DND-41 (cell line): ENCODE data around the gene INMT.

Source experiments
- EZH2 ChIP-seq: IDR thresholded peaks from 3 replicates; pipeline ENCODE4 v1.6.1; 2012; ENCODE audit warnings: borderline replicate concordance, low read depth, mild to moderate bottlenecking, moderate library complexity, low read length, inconsistent platforms; ENCODE audit not compliant: severe bottlenecking
- TF ChIP-seq, protein P1 (sequence below): IDR thresholded peaks from 2 replicates; pipeline ENCODE4 v1.5.1; 2012; ENCODE audit warnings: borderline replicate concordance, low read length, moderate library complexity, mild to moderate bottlenecking; ENCODE audit not compliant: poor library complexity, severe bottlenecking; ENCODE audit errors: extremely low read depth

DNA sequence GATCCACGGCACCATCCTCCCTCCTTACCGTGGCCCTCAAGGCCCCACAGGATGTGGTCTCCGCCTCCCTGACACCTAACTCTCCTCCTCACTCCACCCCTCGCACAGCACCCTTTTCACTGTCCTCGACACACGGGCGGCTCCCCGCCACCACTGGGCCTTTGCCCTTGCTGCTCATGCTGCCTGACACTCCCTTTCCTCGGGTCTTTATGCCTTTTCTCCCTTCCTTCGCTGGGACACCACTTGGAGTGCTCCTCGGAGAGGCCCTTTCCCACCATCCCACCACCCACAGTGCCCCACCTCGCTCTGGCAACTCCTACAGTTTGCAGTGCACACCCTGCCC is 7.9 kb upstream of the INMT start:
- TF ChIP-seq, protein P1, sequence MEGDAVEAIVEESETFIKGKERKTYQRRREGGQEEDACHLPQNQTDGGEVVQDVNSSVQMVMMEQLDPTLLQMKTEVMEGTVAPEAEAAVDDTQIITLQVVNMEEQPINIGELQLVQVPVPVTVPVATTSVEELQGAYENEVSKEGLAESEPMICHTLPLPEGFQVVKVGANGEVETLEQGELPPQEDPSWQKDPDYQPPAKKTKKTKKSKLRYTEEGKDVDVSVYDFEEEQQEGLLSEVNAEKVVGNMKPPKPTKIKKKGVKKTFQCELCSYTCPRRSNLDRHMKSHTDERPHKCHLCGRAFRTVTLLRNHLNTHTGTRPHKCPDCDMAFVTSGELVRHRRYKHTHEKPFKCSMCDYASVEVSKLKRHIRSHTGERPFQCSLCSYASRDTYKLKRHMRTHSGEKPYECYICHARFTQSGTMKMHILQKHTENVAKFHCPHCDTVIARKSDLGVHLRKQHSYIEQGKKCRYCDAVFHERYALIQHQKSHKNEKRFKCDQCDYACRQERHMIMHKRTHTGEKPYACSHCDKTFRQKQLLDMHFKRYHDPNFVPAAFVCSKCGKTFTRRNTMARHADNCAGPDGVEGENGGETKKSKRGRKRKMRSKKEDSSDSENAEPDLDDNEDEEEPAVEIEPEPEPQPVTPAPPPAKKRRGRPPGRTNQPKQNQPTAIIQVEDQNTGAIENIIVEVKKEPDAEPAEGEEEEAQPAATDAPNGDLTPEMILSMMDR = no peak
- no peak for TF ChIP-seq EZH2
